Measurements from ENCODE around the gene TC2N. TPM values are rescaled to one million over a fixed set of nuclear protein-coding genes. Genes with fewer than 3 reads are reported as not detected.

Gene TC2N
- total and polyA plus RNA-seq, 9 of the 15 experiments (the other 6 are each of a cell fraction or from before 2014, with no cell fraction given), result 2.0 to 12.5 (median 7.3) TPM

DNA sequence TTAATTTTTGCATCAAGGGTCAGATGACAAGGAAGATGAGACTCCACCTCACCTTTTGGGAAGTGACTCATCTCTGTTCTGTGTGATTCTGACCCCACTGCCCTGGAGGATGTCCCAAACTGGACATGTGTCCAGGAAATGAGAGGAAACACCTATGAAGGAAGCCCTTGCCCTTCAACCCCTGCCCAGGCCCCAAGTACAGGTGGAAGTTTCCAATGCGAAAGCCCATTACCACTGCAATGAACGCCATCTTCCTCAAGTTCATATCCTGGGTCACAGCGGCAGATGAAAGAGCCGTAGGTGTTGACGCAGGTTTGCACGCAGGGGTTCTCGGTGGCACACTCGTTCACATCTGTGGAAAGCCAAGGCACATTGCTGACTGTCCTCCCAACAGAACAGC, 19.6 kb upstream of the TC2N start:
- H3K27ac ChIP-seq (ENCODE audit: extremely low read depth, low read depth, low read length), result no peak overlapping the region
- intact Hi-C loops (cut with micrococcal nuclease) (no loop called here), in situ Hi-C loops (cut with MboI) (no loop called here)
- no peak overlapping the region for H2AFZ ChIP-seq (ENCODE audit: low read depth, low read length)
- peaks cover 0 to 8% of the 10 kb centered on the region in 2 experiments; a peak in 2 of 5 replicates for H3K27me3 ChIP-seq (ENCODE audit: control insufficient read depth in 2 of 2, insufficient read depth in 2 of 2, low read length in 2 of 2)
- H3K9me3 ChIP-seq (replicated peaks; ENCODE audit: control insufficient read depth, insufficient read depth, low read depth, low read length), result no peaks in the 10 kb centered on the region
- WGBS (ENCODE audit: insufficient coverage, low coverage, missing lambda C conversion rate), result 25% methylated on average over 8 of the region's 8 CpGs
- H3K9ac ChIP-seq (ENCODE audit: insufficient read depth in 1 of 2, low read depth in 2 of 2, low read length in 2 of 2), result no peak overlapping the region
- no peaks in the 10 kb centered on the region for H3K79me2 ChIP-seq (ENCODE audit: control insufficient read depth, insufficient read depth, low read length)
- no peaks in the 10 kb centered on the region for H4K20me1 ChIP-seq (replicated peaks; ENCODE audit: control insufficient read depth, insufficient read depth, low read length)
- no peaks in the 10 kb centered on the region for H3K36me3 ChIP-seq (ENCODE audit: control insufficient read depth, insufficient read depth, low read length)
- no peaks in the 10 kb centered on the region; a peak in 1 of 5 replicates for H3K4me1 ChIP-seq (replicated peaks in 1 of 2; ENCODE audit: control insufficient read depth in 2 of 2, insufficient read depth in 2 of 2, low read length in 2 of 2)
- BruUV-seq (replicated peaks), result no TSS peak
- FAIRE-seq (no peak), ATAC-seq (no peak), DNase-seq (ENCODE audit: extremely low read depth in 1 of 4, low spot score in 3 of 4) (no peak)
- no peak overlapping the region for H3K4me2 ChIP-seq (ENCODE audit: insufficient read depth, low read length)
- no peak overlapping the region for H3K4me3 ChIP-seq
- no peaks in the 10 kb centered on the region for H3K9me1 ChIP-seq (ENCODE audit: control insufficient read depth, insufficient read depth, low read length)
- ChIA-PET POLR2A (no interaction called here), CTCF (ENCODE audit: low intra/inter-chr PET ratio) (no interaction called here)
- TF ChIP-seq, protein P1, sequence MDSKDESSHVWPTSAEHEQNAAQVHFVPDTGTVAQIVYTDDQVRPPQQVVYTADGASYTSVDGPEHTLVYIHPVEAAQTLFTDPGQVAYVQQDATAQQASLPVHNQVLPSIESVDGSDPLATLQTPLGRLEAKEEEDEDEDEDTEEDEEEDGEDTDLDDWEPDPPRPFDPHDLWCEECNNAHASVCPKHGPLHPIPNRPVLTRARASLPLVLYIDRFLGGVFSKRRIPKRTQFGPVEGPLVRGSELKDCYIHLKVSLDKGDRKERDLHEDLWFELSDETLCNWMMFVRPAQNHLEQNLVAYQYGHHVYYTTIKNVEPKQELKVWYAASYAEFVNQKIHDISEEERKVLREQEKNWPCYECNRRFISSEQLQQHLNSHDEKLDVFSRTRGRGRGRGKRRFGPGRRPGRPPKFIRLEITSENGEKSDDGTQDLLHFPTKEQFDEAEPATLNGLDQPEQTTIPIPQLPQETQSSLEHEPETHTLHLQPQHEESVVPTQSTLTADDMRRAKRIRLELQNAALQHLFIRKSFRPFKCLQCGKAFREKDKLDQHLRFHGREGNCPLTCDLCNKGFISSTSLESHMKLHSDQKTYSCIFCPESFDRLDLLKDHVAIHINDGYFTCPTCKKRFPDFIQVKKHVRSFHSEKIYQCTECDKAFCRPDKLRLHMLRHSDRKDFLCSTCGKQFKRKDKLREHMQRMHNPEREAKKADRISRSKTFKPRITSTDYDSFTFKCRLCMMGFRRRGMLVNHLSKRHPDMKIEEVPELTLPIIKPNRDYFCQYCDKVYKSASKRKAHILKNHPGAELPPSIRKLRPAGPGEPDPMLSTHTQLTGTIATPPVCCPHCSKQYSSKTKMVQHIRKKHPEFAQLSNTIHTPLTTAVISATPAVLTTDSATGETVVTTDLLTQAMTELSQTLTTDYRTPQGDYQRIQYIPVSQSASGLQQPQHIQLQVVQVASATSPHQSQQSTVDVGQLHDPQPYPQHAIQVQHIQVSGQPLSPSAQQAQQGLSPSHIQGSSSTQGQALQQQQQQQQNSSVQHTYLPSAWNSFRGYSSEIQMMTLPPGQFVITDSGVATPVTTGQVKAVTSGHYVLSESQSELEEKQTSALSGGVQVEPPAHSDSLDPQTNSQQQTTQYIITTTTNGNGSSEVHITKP (IDR thresholded peaks at IDR 0.05; ENCODE audit: partially characterized antibody), result no peak
- TF ChIP-seq SIN3A (IDR thresholded peaks at IDR 0.05; ENCODE audit: borderline replicate concordance in 2 of 2, control insufficient read depth in 1 of 2, low read depth in 2 of 2, low read length in 2 of 2) (no peak), TEAD2 (tag; IDR thresholded peaks at IDR 0.05) (no peak), BACH1 (tag; IDR thresholded peaks at IDR 0.05) (no peak), ZNF583 (CRISPR knock-in tag; IDR thresholded peaks at IDR 0.05) (no peak), ZNF212 (CRISPR knock-in tag; IDR thresholded peaks at IDR 0.05) (no peak), ZNF589 (CRISPR knock-in tag; IDR thresholded peaks at IDR 0.05; ENCODE audit: low read depth) (no peak), TAF1 (IDR thresholded peaks at IDR 0.05; ENCODE audit: control insufficient read depth, extremely low read depth, insufficient read depth, low read length, severe bottlenecking) (no peak)
- TF ChIP-seq, protein P2, sequence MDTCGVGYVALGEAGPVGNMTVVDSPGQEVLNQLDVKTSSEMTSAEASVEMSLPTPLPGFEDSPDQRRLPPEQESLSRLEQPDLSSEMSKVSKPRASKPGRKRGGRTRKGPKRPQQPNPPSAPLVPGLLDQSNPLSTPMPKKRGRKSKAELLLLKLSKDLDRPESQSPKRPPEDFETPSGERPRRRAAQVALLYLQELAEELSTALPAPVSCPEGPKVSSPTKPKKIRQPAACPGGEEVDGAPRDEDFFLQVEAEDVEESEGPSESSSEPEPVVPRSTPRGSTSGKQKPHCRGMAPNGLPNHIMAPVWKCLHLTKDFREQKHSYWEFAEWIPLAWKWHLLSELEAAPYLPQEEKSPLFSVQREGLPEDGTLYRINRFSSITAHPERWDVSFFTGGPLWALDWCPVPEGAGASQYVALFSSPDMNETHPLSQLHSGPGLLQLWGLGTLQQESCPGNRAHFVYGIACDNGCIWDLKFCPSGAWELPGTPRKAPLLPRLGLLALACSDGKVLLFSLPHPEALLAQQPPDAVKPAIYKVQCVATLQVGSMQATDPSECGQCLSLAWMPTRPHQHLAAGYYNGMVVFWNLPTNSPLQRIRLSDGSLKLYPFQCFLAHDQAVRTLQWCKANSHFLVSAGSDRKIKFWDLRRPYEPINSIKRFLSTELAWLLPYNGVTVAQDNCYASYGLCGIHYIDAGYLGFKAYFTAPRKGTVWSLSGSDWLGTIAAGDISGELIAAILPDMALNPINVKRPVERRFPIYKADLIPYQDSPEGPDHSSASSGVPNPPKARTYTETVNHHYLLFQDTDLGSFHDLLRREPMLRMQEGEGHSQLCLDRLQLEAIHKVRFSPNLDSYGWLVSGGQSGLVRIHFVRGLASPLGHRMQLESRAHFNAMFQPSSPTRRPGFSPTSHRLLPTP (IDR thresholded peaks at IDR 0.05; ENCODE audit: borderline replicate concordance, extremely low read depth, insufficient read length), result no peak
- TF ChIP-seq, protein P3, sequence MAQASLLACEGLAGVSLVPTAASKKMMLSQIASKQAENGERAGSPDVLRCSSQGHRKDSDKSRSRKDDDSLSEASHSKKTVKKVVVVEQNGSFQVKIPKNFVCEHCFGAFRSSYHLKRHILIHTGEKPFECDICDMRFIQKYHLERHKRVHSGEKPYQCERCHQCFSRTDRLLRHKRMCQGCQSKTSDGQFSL (CRISPR knock-in tag; IDR thresholded peaks at IDR 0.05), result no peak
- TF ChIP-seq, protein P3 (tag; IDR thresholded peaks at IDR 0.05), result no peak
